Measurements from ENCODE around the gene HYCC1.

DNA sequence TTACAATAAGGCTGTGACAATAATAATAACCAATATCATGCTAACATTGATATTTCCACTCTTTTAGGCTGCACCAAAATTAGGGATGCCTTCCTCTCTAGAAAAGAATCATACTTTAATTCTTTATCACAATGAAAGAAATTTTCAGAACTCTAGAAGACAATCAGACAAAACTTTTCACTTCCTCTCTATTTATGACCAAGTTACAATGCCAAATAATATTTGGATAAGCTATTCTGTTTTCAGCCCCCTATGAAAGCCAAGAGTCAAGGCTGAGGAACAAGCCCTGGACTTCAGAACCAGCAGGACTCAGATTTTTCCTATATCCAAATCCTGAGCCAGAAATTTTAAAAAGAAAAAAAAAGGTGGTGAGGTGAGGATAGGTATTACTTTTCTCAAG lies 4.6 kb downstream of the HYCC1 start:
- TF ChIP-seq YY1 (IDR thresholded peaks at IDR 0.05; ENCODE audit: extremely low read depth, insufficient replicate concordance, low read depth, low read length) (no peak), EZH2 (IDR thresholded peaks at IDR 0.05) (no peak)
